ENCODE data around the gene UPP1. TPM values are rescaled to one million over a fixed set of nuclear protein-coding genes. Genes with fewer than 3 reads are reported as not detected.
A peak's percentile ranks its signal among the peaks of the same experiment; 100 is the strongest.

The UPP1 gene
- total RNA-seq, 1 donor from 2014 or later: 48.9 TPM

GRCh38 chr7:48090095-48090805, 1.2 kb downstream of the UPP1 start:
- no peak for DNase-seq (ENCODE audit: low spot score)
- peak overlapping the region; percentile 71 for H3K4me3 Mint-ChIP-seq (ENCODE audit: low read depth)
- no peaks in the 10 kb centered on the region for H3K9me3 Mint-ChIP-seq
- H3K27ac Mint-ChIP-seq: peak overlapping the region; percentile 3
- peaks cover 65% of the 10 kb centered on the region for H3K4me1 Mint-ChIP-seq (ENCODE audit: low read depth)
- intact Hi-C loops (cut with micrococcal nuclease): no loop called here
- H3K36me3 Mint-ChIP-seq (ENCODE audit: low read depth): peaks cover 61% of the 10 kb centered on the region
- H3K27me3 Mint-ChIP-seq (ENCODE audit: low read depth): no peaks in the 10 kb centered on the region

- peaks cover 71% of the 10 kb centered on the region for H3K36me3 Mint-ChIP-seq (ENCODE audit: low read depth)
Observed at GRCh38 chr7:48091506-48092433, 2.7 kb downstream of the UPP1 start.

DNA sequence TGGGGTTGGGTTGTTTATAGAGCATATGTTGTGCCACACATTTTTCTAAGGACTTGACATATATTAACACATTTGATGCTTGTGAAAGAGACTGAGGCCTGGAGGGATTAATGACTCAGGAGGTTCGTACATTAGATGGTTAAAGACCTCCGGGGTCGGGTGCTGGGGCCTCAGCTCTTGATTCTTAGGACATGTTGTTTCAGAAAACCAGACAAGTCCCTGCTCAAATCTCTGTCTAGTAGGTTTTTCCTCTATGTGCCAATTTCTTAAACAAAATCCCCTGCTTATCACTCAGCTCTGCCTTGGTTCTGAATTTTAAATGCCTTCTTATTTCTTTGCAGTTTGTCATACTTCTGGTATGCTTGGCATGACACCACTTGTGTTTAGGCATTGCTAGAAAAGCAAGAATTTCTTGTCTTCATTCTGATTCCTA, 5.8 kb downstream of the UPP1 start:
- intact Hi-C loops (cut with micrococcal nuclease): no loop called here
- Mint-ChIP-seq H3K4me3 (ENCODE audit: low read depth) (no peak overlapping the region), H3K36me3 (ENCODE audit: low read depth) (peaks cover 97% of the 10 kb centered on the region), H3K4me1 (ENCODE audit: low read depth) (peaks cover 79% of the 10 kb centered on the region), H3K27ac (no peak overlapping the region), H3K27me3 (ENCODE audit: low read depth) (no peaks in the 10 kb centered on the region), H3K9me3 (no peaks in the 10 kb centered on the region)
- no peak for DNase-seq (ENCODE audit: low spot score)

More at GRCh38 chr7:48091506-48092433, 2.7 kb downstream of the UPP1 start:
- intact Hi-C loops (cut with micrococcal nuclease): no loop called here
- Mint-ChIP-seq H3K4me1 (ENCODE audit: low read depth) (peaks cover 62% of the 10 kb centered on the region), H3K27ac (no peak overlapping the region), H3K4me3 (ENCODE audit: low read depth) (peak overlapping the region; percentile 71), H3K27me3 (ENCODE audit: low read depth) (no peaks in the 10 kb centered on the region), H3K9me3 (no peaks in the 10 kb centered on the region)
- no peak for DNase-seq (ENCODE audit: low spot score)

- H3K4me3 Mint-ChIP-seq (ENCODE audit: low read depth): peak overlapping the region; percentile 54
- intact Hi-C loops (cut with micrococcal nuclease): loop anchor here (1.0 to 2.0 kb wide), 2 partner anchors 11 to 61 kb away; partner anchors contain the start of gene C7orf57
Observed at GRCh38 chr7:48096273-48096672, 7.2 kb downstream of the UPP1 start.

DNA sequence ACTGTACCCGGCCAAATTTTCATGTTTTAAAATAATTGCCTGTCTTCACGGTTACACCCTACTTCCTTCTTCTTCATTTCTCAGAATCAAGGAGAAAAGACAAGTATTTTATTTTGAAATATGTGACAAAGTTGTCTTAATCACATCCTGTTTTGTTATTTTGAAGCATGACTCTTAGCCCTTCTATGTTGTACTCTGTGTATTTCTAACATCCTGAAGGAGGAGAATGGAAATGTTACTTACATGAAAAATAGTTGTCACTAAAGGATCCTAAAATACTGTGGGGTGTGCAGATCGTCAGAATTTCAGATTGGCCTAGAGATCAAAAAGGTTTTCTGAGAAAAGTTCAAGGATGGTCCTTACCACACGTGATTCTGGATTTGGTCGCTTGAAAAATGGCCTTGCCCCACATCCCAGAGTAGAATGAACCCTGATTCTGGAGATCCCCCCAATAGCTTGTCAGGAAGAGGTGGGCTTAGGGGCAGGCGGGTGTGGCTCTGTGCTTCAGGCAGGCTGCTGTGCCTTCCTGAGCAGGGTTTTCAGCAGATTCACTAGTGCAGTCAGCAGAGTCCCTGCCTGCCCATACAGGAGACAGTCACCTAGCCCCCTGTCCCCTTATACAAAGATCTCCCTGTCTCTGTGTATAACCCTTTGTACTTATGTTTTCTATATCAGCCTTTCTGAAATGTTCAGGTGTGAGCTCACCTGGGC, 8.6 kb downstream of the UPP1 start:
- peak; percentile 38 for DNase-seq (ENCODE audit: low spot score)
- Mint-ChIP-seq H3K27me3 (ENCODE audit: low read depth) (no peaks in the 10 kb centered on the region), H3K9me3 (no peaks in the 10 kb centered on the region), H3K27ac (peak overlapping the region; percentile 91), H3K4me3 (ENCODE audit: low read depth) (peak overlapping the region; percentile 42), H3K4me1 (ENCODE audit: low read depth) (peaks cover 59% of the 10 kb centered on the region), H3K36me3 (ENCODE audit: low read depth) (peaks cover 85% of the 10 kb centered on the region)
- intact Hi-C loops (cut with micrococcal nuclease): loop anchor here (1.0 to 2.0 kb wide), 3 partner anchors 8 to 63 kb away; partner anchors contain the start of genes C7orf57 and UPP1

More at GRCh38 chr7:48096273-48096672, 7.2 kb downstream of the UPP1 start:
- H3K36me3 Mint-ChIP-seq (ENCODE audit: low read depth): peaks cover 84% of the 10 kb centered on the region
- H3K27ac Mint-ChIP-seq: peak overlapping the region; percentile 69
- no peaks in the 10 kb centered on the region for H3K9me3 Mint-ChIP-seq
- H3K4me1 Mint-ChIP-seq (ENCODE audit: low read depth): peaks cover 70% of the 10 kb centered on the region
- no peaks in the 10 kb centered on the region for H3K27me3 Mint-ChIP-seq (ENCODE audit: low read depth)
- no peak for DNase-seq (ENCODE audit: low spot score)

- peaks cover 83% of the 10 kb centered on the region for H3K36me3 Mint-ChIP-seq (ENCODE audit: low read depth)
- H3K27me3 Mint-ChIP-seq (ENCODE audit: low read depth): no peaks in the 10 kb centered on the region
- intact Hi-C loops (cut with micrococcal nuclease): no loop called here
- no peaks in the 10 kb centered on the region for H3K9me3 Mint-ChIP-seq
- peak overlapping the region; percentile 91 for H3K27ac Mint-ChIP-seq
- no peak for DNase-seq (ENCODE audit: low spot score)
- H3K4me3 Mint-ChIP-seq (ENCODE audit: low read depth): no peak overlapping the region
- peaks cover 51% of the 10 kb centered on the region for H3K4me1 Mint-ChIP-seq (ENCODE audit: low read depth)
Observed at GRCh38 chr7:48098846-48099245, 9.8 kb downstream of the UPP1 start.

DNA sequence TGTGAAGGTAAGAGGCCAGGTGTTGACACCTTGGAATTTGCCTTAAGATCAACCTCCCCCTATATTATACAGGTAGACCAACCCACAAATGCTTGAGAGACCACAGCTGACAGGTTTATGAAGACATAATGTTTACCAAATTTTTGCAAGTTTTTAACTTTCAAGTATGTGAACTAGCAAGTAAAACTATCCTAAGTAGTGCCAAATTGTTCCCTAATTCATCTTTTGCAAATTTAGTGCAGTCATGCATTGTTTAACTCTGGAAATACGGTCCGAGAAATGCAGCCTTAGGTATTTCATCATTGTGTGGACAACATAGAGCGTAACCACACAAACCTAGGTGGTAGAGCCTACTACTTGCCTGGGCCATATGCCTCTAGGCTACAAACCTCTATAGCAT, 10.7 kb downstream of the UPP1 start:
- intact Hi-C loops (cut with micrococcal nuclease): no loop called here
- H3K4me3 Mint-ChIP-seq (ENCODE audit: low read depth): no peak overlapping the region
- H3K4me1 Mint-ChIP-seq (ENCODE audit: low read depth): peaks cover 46% of the 10 kb centered on the region
- no peak overlapping the region for H3K27ac Mint-ChIP-seq
- no peak for DNase-seq (ENCODE audit: low spot score)
- H3K27me3 Mint-ChIP-seq (ENCODE audit: low read depth): no peaks in the 10 kb centered on the region
- H3K9me3 Mint-ChIP-seq: no peaks in the 10 kb centered on the region
- peaks cover 83% of the 10 kb centered on the region for H3K36me3 Mint-ChIP-seq (ENCODE audit: low read depth)

- Mint-ChIP-seq H3K27me3 (ENCODE audit: low read depth) (no peaks in the 10 kb centered on the region), H3K4me3 (ENCODE audit: low read depth) (no peak overlapping the region), H3K27ac (no peak overlapping the region), H3K4me1 (ENCODE audit: low read depth) (peaks cover 34% of the 10 kb centered on the region), H3K36me3 (ENCODE audit: low read depth) (peaks cover 80% of the 10 kb centered on the region), H3K9me3 (no peaks in the 10 kb centered on the region)
- intact Hi-C loops (cut with micrococcal nuclease): no loop called here
- DNase-seq (ENCODE audit: low spot score): no peak
Observed at GRCh38 chr7:48101352-48101751, 12.3 kb downstream of the UPP1 start.

DNA sequence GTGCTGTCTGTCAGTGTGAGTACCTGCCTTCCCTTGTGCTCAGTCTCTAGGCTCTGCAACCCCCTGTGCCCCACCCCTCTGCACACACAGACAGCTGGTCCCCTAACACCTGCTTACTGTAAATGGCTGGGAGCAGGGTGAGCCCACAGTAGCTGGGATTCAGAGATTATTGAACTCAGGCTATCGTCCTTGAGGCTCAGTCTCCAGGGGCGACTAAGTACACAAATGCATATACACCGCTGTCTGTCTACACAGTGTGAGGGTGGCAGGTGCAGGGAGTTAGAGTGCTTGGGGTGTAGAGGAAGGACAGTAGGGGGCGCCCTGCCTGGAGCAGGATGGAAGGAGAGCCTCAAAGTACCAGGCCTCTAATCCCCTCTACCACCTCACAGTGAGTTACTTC, 12.9 kb downstream of the UPP1 start:
- DNase-seq (ENCODE audit: low spot score): no peak
- peaks cover 79% of the 10 kb centered on the region for H3K36me3 Mint-ChIP-seq (ENCODE audit: low read depth)
- peaks cover 29% of the 10 kb centered on the region for H3K4me1 Mint-ChIP-seq (ENCODE audit: low read depth)
- H3K9me3 Mint-ChIP-seq: no peaks in the 10 kb centered on the region
- H3K27me3 Mint-ChIP-seq (ENCODE audit: low read depth): no peaks in the 10 kb centered on the region
- H3K27ac Mint-ChIP-seq: no peak overlapping the region
- intact Hi-C loops (cut with micrococcal nuclease): no loop called here
- H3K4me3 Mint-ChIP-seq (ENCODE audit: low read depth): no peak overlapping the region

GRCh38 chr7:48102530-48102929, 13.5 kb downstream of the UPP1 start:
- no peaks in the 10 kb centered on the region for H3K27me3 Mint-ChIP-seq (ENCODE audit: low read depth)
- H3K36me3 Mint-ChIP-seq (ENCODE audit: low read depth): peaks cover 78% of the 10 kb centered on the region
- DNase-seq (ENCODE audit: low spot score): no peak
- H3K27ac Mint-ChIP-seq: no peak overlapping the region
- H3K9me3 Mint-ChIP-seq: no peaks in the 10 kb centered on the region
- intact Hi-C loops (cut with micrococcal nuclease): no loop called here
- peaks cover 24% of the 10 kb centered on the region for H3K4me1 Mint-ChIP-seq (ENCODE audit: low read depth)
- H3K4me3 Mint-ChIP-seq (ENCODE audit: low read depth): no peak overlapping the region

GRCh38 chr7:48105045-48105444, 16.0 kb downstream of the UPP1 start:
- Mint-ChIP-seq H3K27ac (no peak overlapping the region), H3K4me1 (ENCODE audit: low read depth) (peaks cover 4% of the 10 kb centered on the region), H3K27me3 (ENCODE audit: low read depth) (no peaks in the 10 kb centered on the region), H3K9me3 (no peaks in the 10 kb centered on the region), H3K36me3 (ENCODE audit: low read depth) (peaks cover 74% of the 10 kb centered on the region), H3K4me3 (ENCODE audit: low read depth) (no peak overlapping the region)
- intact Hi-C loops (cut with micrococcal nuclease): no loop called here
- DNase-seq (ENCODE audit: low spot score): no peak

- intact Hi-C loops (cut with micrococcal nuclease): no loop called here
- no peaks in the 10 kb centered on the region for H3K27me3 Mint-ChIP-seq (ENCODE audit: low read depth)
- H3K4me1 Mint-ChIP-seq (ENCODE audit: low read depth): peaks cover 9% of the 10 kb centered on the region
- no peak for DNase-seq (ENCODE audit: low spot score)
- H3K27ac Mint-ChIP-seq: peak overlapping the region; percentile 21
- peaks cover 66% of the 10 kb centered on the region for H3K36me3 Mint-ChIP-seq (ENCODE audit: low read depth)
- no peaks in the 10 kb centered on the region for H3K9me3 Mint-ChIP-seq
- no peak overlapping the region for H3K4me3 Mint-ChIP-seq (ENCODE audit: low read depth)
Observed at GRCh38 chr7:48106906-48107659, 18.0 kb downstream of the UPP1 start.
